Calu3 (cell line): ENCODE data around the gene GRK3. TPM values are rescaled to one million over a fixed set of nuclear protein-coding genes. Genes with fewer than 3 reads are reported as not detected.

Experiments
- BruUV-seq: library from RNA; stranded (reverse); fragments of 400-500 nt; replicated peaks from 2 replicates; lab custom pipeline; 2021; lab: Mats Ljungman, UMichigan
- CTCF ChIA-PET: fragments of 300-600 bp; sonication (Branson Sonifier 250); formaldehyde crosslinking; loops from one replicate; lab custom pipeline; 2022; ENCODE audit warnings: antibody characterized with exemption; lab: Charles Lee
- DNase-seq: peaks from one replicate; pipeline ENCODE4 v3.0.0; 2022
- H3K27ac Mint-ChIP-seq: one replicate; pipeline ENCODE4 v1.8.0; 2022; ENCODE audit warnings: mixed read lengths; ENCODE audit not compliant: unreplicated experiment
- H3K27me3 Mint-ChIP-seq: one replicate; pipeline ENCODE4 v1.8.0; 2022; ENCODE audit warnings: mixed read lengths; ENCODE audit not compliant: unreplicated experiment
- H3K36me3 Mint-ChIP-seq: one replicate; pipeline ENCODE4 v1.8.0; 2022; ENCODE audit warnings: mild to moderate bottlenecking, moderate library complexity, mixed read lengths; ENCODE audit not compliant: insufficient read depth, unreplicated experiment
- H3K4me1 Mint-ChIP-seq: one replicate; pipeline ENCODE4 v1.8.0; 2022; ENCODE audit warnings: mild to moderate bottlenecking, low read depth, mixed read lengths; ENCODE audit not compliant: unreplicated experiment
- H3K4me3 Mint-ChIP-seq: one replicate; pipeline ENCODE4 v1.8.0; 2022; ENCODE audit warnings: mild to moderate bottlenecking, low read depth, moderate library complexity, mixed read lengths; ENCODE audit not compliant: unreplicated experiment
- H3K9me3 Mint-ChIP-seq: one replicate; pipeline ENCODE4 v1.8.0; 2022; ENCODE audit warnings: low read depth, mixed read lengths; ENCODE audit not compliant: unreplicated experiment
- CTCF ChIP-seq: fragments of 200-600 bp; IDR thresholded peaks from one replicate; pipeline ENCODE4 v1.8.0; 2022; ENCODE audit warnings: antibody characterized with exemption; ENCODE audit not compliant: unreplicated experiment
- intact Hi-C: fragments of 100-400 bp; cut with micrococcal nuclease; formaldehyde crosslinking; loops from one replicate; pipeline ENCODE4 v1.10.0; 2022; ENCODE audit not compliant: unreplicated experiment
- total RNA-seq: library from RNA; stranded (reverse); gene quantifications from 2 replicates; pipeline ENCODE4 v1.2.3, GENCODE V29; 2022

The GRK3 gene
- total RNA-seq, 1 experiment from 2014 or later = 12.0 TPM

- no peaks in the 10 kb centered on the region for H3K9me3 Mint-ChIP-seq
- no TSS peak for BruUV-seq
- peak; percentile 27 for TF ChIP-seq CTCF
- H3K36me3 Mint-ChIP-seq = no peaks in the 10 kb centered on the region
- H3K4me1 Mint-ChIP-seq = no peaks in the 10 kb centered on the region
- intact Hi-C loops = loop anchor here (2.0 kb wide), 2 partner anchors 541 to 553 kb away; no protein-coding TSS in a partner anchor
- DNase-seq = peak; percentile 46
- H3K27me3 Mint-ChIP-seq = peaks cover 67% of the 10 kb centered on the region
- no peak overlapping the region for H3K27ac Mint-ChIP-seq
- CTCF ChIA-PET = no interaction called here
- no peak overlapping the region for H3K4me3 Mint-ChIP-seq
Observed at GRCh38 chr22:25777870-25778269, 213.4 kb downstream of the GRK3 start.

Other genes with a start within 250 kb of the GRK3 start
- 0.59 TPM in 1 of 2 replicates, not detected in the other for gene MYO18B, start 177.5 kb downstream of the GRK3 start, total RNA-seq